Uterus (tissue), 2 donors: Measurements from ENCODE around the gene PRRT1B.

ENCODE experiments used
- CTCF ChIP-seq, 4 experiments: fragments of 200-600 bp in 2 of 4; fragments of 450-650 bp in 2 of 4; sonication (generic) in 2 of 4; IDR thresholded peaks; one replicate each; pipeline ENCODE4 v1.5.1; 2016 to 2019; ENCODE audit warnings: antibody characterized with exemption in 4 of 4, mild to moderate bottlenecking in 2 of 4, moderate library complexity in 1 of 4
- POLR2A ChIP-seq, 2 donors: fragments of 450-650 bp; IDR thresholded peaks; one replicate each; pipeline ENCODE4 v1.6.1; 2016; ENCODE audit warnings: antibody characterized with exemption in 2 of 2, mild to moderate bottlenecking in 1 of 2, moderate library complexity in 1 of 2

DNA sequence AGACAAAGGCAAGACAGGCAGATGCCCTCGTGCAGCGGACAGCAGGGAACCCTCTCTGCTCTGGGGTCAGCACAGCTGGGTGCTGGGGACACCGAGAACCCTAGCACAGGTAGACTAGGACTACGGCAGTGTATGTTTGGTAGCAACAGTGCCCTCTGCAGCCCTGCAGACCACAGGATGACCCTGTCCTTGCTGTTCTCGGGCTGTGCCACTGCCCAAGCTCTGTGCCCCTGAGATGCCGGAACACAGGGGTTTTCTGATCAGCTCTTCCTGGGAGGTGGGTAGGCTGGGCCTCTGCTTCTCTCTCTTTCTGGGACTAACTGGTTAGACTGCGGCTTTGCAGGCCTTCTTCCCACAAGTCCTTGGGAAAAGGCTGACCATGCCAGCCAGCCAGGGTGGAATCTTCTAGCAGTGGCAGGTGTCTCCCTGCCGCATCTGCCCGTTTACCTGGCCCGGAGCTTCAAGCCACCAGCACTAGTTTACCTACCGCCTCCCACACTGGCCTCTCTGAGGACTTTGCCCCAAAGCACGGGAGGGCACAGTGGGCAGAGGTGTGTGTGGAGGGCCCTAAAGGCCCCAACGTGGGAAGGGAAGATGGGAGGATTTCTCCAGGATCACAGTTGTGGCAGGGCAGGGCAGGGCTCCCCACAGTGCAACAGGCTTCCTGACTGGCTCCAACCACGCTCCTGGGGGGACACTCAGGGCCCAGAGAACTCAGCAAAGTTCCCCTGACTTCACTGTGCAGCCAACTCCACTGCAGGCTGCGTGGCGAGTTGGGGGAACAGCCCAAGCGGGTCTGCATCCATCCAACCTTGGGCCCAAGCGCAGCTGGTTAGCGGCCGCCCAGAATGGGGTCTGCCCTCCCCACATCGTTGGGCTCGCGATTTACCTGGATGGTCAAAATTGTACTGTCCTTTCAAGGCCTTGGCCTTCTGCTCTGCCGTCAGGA, 15.5 kb upstream of the PRRT1B start:
- TF ChIP-seq CTCF (IDR thresholded peaks at IDR 0.05) (no peak), POLR2A (IDR thresholded peaks at IDR 0.05) (no peak)
